OCI-LY1 (cell line): Measurements from ENCODE around the gene CDHR5.

Experiments
- H2AFZ ChIP-seq: fragments of 200-600 bp; sonication (generic), shearing (Covaris generic); 2 replicates; pipeline ENCODE4 v1.6.0; 2014; ENCODE audit warnings: antibody characterized with exemption, mild to moderate bottlenecking, low read length
- H3F3A ChIP-seq: fragments of 200-600 bp; sonication (generic), shearing (Covaris generic); 2 replicates; pipeline ENCODE4 v1.6.0; 2014; ENCODE audit warnings: mild to moderate bottlenecking, antibody characterized with exemption, low read length, moderate library complexity; ENCODE audit not compliant: insufficient read depth
- H3K27ac ChIP-seq: fragments of 200-600 bp; sonication (generic); 2 replicates; pipeline ENCODE4 v1.5.1; 2014; ENCODE audit warnings: low read length, mixed run types, mild to moderate bottlenecking, low read depth; ENCODE audit not compliant: poor library complexity, severe bottlenecking
- H3K27me3 ChIP-seq: fragments of 200-600 bp; sonication (generic); 2 replicates; pipeline ENCODE4 v1.6.0; 2014; ENCODE audit warnings: antibody characterized with exemption, mild to moderate bottlenecking, low read length, moderate library complexity; ENCODE audit not compliant: insufficient read depth
- H3K36me3 ChIP-seq: fragments of 200-600 bp; sonication (generic); 2 replicates; pipeline ENCODE4 v1.6.1; 2014; ENCODE audit warnings: mild to moderate bottlenecking, antibody characterized with exemption, low read length, moderate library complexity, mixed read lengths; ENCODE audit not compliant: insufficient read depth
- H3K4me1 ChIP-seq: fragments of 200-600 bp; sonication (generic); 2 replicates; pipeline ENCODE4 v1.5.1; 2014; ENCODE audit warnings: mild to moderate bottlenecking, low read length, moderate library complexity; ENCODE audit not compliant: insufficient read depth, severe bottlenecking
- H3K4me2 ChIP-seq: fragments of 200-600 bp; sonication (generic), shearing (Covaris generic); 2 replicates; pipeline ENCODE4 v1.6.1; 2014; ENCODE audit warnings: low read length
- H3K4me3 ChIP-seq: fragments of 200-600 bp; sonication (generic); 2 replicates; pipeline ENCODE4 v1.5.1; 2014; ENCODE audit warnings: low read length, low read depth, mild to moderate bottlenecking, mixed read lengths; ENCODE audit not compliant: poor library complexity, severe bottlenecking
- H3K79me2 ChIP-seq: fragments of 200-600 bp; shearing (Covaris generic); 2 replicates; pipeline ENCODE4 v1.6.1; 2016; ENCODE audit warnings: mixed run types, low read length, mixed read lengths; ENCODE audit not compliant: insufficient read depth
- H3K9ac ChIP-seq: fragments of 200-600 bp; sonication (generic), shearing (Covaris generic); 2 replicates; pipeline ENCODE4 v1.6.1; 2014; ENCODE audit warnings: mild to moderate bottlenecking, low read length, mixed read lengths
- H3K9me2 ChIP-seq: fragments of 200-600 bp; sonication (generic), shearing (Covaris generic); 2 replicates; pipeline ENCODE4 v1.6.1; 2014; ENCODE audit warnings: low read depth, mild to moderate bottlenecking, low read length, mixed read lengths
- H3K9me3 ChIP-seq: fragments of 200-600 bp; shearing (Covaris generic); 2 replicates; pipeline ENCODE4 v1.6.1; 2014; ENCODE audit warnings: low read length, mixed read lengths
- H4K20me1 ChIP-seq: fragments of 200-600 bp; sonication (generic), shearing (Covaris generic); 2 replicates; pipeline ENCODE4 v1.6.0; 2016; ENCODE audit warnings: mild to moderate bottlenecking, low read length; ENCODE audit not compliant: insufficient read depth
- EZH2 ChIP-seq: fragments of 200-600 bp; sonication (generic), shearing (Covaris generic); IDR thresholded peaks from 2 replicates; pipeline ENCODE4 v1.8.0; 2017; ENCODE audit warnings: borderline replicate concordance, mixed run types, mild to moderate bottlenecking, antibody characterized with exemption, low read length, moderate library complexity, mixed read lengths
- TF ChIP-seq, protein P1 (sequence below): fragments of 200-600 bp; sonication (generic), shearing (Covaris generic); IDR thresholded peaks from 2 replicates; pipeline ENCODE4 v1.5.1; 2017; ENCODE audit warnings: mild to moderate bottlenecking, antibody characterized with exemption, low read length, moderate library complexity, mixed read lengths

The CDHR5 gene

GRCh38 chr11:621838-622237 is 2.9 kb downstream of the CDHR5 start:
- no peaks in the 10 kb centered on the region for H3K4me1 ChIP-seq
- no peak overlapping the region for H3K9ac ChIP-seq
- H3K27ac ChIP-seq: no peak overlapping the region
- 0 out of 2 replicates have a peak, but pooled peaks cover 3% of the 10 kb centered on the region for H3K27me3 ChIP-seq
- H3K4me3 ChIP-seq: no peak overlapping the region
- no peaks in the 10 kb centered on the region for H4K20me1 ChIP-seq
- H3K9me3 ChIP-seq: no peaks in the 10 kb centered on the region
- H3K79me2 ChIP-seq: no peaks in the 10 kb centered on the region
- peaks cover 8% of the 10 kb centered on the region; the same call in 1 of the 2 replicates for H3K36me3 ChIP-seq
- no peak overlapping the region for H2AFZ ChIP-seq
- no peaks in the 10 kb centered on the region for H3F3A ChIP-seq
- H3K9me2 ChIP-seq: no peaks in the 10 kb centered on the region
- H3K4me2 ChIP-seq: no peak overlapping the region
- no peak for TF ChIP-seq EZH2
- TF ChIP-seq, protein P1, sequence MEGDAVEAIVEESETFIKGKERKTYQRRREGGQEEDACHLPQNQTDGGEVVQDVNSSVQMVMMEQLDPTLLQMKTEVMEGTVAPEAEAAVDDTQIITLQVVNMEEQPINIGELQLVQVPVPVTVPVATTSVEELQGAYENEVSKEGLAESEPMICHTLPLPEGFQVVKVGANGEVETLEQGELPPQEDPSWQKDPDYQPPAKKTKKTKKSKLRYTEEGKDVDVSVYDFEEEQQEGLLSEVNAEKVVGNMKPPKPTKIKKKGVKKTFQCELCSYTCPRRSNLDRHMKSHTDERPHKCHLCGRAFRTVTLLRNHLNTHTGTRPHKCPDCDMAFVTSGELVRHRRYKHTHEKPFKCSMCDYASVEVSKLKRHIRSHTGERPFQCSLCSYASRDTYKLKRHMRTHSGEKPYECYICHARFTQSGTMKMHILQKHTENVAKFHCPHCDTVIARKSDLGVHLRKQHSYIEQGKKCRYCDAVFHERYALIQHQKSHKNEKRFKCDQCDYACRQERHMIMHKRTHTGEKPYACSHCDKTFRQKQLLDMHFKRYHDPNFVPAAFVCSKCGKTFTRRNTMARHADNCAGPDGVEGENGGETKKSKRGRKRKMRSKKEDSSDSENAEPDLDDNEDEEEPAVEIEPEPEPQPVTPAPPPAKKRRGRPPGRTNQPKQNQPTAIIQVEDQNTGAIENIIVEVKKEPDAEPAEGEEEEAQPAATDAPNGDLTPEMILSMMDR: no peak

- Histone ChIP-seq H3K36me3 (peaks cover 8% of the 10 kb centered on the region; the same call in 1 of the 2 replicates), H3K4me2 (no peak overlapping the region), H3K9me3 (no peaks in the 10 kb centered on the region), H3K9me2 (no peaks in the 10 kb centered on the region), H3F3A (no peaks in the 10 kb centered on the region), H3K27me3 (0 out of 2 replicates have a peak, but pooled peaks cover 3% of the 10 kb centered on the region), H3K4me3 (no peak overlapping the region), H3K27ac (no peak overlapping the region), H2AFZ (no peak overlapping the region), H3K9ac (no peak overlapping the region), H3K4me1 (peaks cover 5% of the 10 kb centered on the region), H4K20me1 (no peaks in the 10 kb centered on the region), H3K79me2 (no peaks in the 10 kb centered on the region)
- TF ChIP-seq EZH2: no peak
- TF ChIP-seq, protein P1: no peak
Measured at GRCh38 chr11:620935-621814, 3.6 kb downstream of the CDHR5 start.

- Histone ChIP-seq H4K20me1 (no peaks in the 10 kb centered on the region), H3K9me3 (no peaks in the 10 kb centered on the region), H3K27me3 (no peaks in the 10 kb centered on the region), H3K79me2 (no peaks in the 10 kb centered on the region), H3K4me2 (no peak overlapping the region), H3F3A (no peaks in the 10 kb centered on the region), H3K9me2 (no peaks in the 10 kb centered on the region), H3K36me3 (peaks cover 8% of the 10 kb centered on the region; the same call in 1 of the 2 replicates), H3K4me1 (peaks cover 9% of the 10 kb centered on the region), H2AFZ (no peak overlapping the region), H3K27ac (no peak overlapping the region), H3K4me3 (no peak overlapping the region), H3K9ac (no peak overlapping the region)
- TF ChIP-seq, protein P1: no peak
- no peak for TF ChIP-seq EZH2
Measured at GRCh38 chr11:620201-620600, 4.6 kb downstream of the CDHR5 start.
